Measurements from ENCODE around the gene CHST10.
"Not testable (repeated sequence)": the region's sequence is repeated elsewhere in the genome, so short reads cannot be mapped to it uniquely, and the experiment has no call there.

CHST10 gene, protein sequence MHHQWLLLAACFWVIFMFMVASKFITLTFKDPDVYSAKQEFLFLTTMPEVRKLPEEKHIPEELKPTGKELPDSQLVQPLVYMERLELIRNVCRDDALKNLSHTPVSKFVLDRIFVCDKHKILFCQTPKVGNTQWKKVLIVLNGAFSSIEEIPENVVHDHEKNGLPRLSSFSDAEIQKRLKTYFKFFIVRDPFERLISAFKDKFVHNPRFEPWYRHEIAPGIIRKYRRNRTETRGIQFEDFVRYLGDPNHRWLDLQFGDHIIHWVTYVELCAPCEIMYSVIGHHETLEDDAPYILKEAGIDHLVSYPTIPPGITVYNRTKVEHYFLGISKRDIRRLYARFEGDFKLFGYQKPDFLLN

DNA sequence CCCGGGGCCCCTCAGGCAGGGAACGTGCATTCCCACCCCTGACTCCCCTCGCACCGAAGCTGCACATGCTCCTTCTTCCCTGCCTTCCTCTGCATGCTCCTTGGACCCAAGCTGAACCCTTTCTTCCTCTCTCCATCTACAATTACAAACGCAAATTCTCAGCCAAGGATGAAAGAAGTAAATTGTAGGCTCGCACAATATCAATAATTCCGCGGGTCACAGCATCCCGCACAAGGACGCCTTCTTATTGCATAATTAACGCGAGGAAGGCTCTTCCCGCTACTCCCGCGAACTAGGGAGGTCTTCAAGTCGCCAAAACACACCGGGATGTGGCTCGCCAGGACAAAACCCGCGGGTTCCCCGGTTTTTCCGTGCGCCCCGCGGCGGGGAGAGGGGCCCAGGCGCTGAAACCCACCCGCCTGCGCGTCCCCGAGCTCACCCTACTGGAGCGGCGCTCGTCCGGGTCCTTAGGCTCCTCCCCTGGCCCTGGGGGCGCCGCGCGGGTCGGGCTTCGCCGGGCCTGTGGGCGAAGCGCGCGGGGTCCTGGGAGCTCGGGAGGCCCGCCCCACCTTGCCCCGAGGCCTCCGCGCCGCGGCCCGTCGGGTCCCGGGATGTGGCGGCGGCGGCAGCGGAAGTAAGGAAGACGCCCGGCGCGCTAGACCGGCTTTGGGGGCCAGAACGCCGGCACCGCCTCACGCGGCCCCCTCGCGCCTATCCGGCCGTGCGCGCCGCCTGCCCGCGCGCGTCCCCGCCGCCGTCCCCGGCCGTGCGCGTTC is at the start of gene CHST10:
Gene CHST10, minus strand, starts transcription at position 734 of the 776 bp plus-strand sequence. CDS start 10,993 bp downstream, outside the sequence.
- H3K4me3 ChIP-seq (ENCODE audit: low read depth, low read length) = peak within 1 kb of the TSS; percentile 77
- ChIA-PET POLR2A (no interaction called here), CTCF (interaction anchor here (0.6 to 2.3 kb wide), 4 partner anchors 11 to 157 kb away, joined by 3 to 9 read pairs (median 6); no protein-coding TSS in a partner anchor)
- TF ChIP-seq, protein P1, sequence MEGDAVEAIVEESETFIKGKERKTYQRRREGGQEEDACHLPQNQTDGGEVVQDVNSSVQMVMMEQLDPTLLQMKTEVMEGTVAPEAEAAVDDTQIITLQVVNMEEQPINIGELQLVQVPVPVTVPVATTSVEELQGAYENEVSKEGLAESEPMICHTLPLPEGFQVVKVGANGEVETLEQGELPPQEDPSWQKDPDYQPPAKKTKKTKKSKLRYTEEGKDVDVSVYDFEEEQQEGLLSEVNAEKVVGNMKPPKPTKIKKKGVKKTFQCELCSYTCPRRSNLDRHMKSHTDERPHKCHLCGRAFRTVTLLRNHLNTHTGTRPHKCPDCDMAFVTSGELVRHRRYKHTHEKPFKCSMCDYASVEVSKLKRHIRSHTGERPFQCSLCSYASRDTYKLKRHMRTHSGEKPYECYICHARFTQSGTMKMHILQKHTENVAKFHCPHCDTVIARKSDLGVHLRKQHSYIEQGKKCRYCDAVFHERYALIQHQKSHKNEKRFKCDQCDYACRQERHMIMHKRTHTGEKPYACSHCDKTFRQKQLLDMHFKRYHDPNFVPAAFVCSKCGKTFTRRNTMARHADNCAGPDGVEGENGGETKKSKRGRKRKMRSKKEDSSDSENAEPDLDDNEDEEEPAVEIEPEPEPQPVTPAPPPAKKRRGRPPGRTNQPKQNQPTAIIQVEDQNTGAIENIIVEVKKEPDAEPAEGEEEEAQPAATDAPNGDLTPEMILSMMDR (IDR thresholded peaks at IDR 0.05; ENCODE audit: insufficient read depth, low read length, missing control alignments) = no peak
- no peak for DNase-seq (ENCODE audit: low read depth, low spot score)

DNA sequence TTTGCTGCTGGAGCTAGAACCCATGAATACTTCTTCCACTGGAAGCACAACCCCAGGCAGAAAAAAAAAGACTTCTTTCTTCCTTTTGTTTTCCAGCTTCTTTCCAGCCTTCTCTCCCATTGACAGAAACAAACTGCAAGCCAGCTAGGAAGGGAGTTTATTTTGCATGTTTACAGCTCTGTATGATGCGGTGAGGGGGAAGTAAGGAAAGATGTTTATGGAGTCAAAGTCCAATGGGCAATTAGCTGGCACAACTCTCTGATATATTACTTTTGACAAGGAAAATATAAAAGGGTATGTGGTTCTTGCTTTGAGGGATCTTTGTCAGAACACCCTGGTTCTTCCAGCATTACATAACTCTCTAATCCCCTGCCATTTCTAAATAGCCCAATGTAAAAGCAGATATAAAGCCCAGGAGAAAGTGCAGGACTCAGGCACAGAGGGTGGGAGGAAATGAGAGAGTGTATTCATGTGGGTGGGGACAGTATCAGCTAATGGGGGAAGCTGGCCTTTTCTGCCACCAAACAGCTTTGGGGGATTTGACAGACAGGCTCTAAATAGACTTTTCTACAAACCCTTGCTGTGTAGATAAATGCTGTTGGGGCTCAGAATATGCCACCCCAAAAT is 43.5 kb upstream of the CHST10 start:
- DNase-seq (ENCODE audit: low read depth, low spot score) = no peak
- TF ChIP-seq, protein P1 (IDR thresholded peaks at IDR 0.05; ENCODE audit: insufficient read depth, low read length, missing control alignments) = no peak
- H3K4me3 ChIP-seq (ENCODE audit: low read depth, low read length) = no peak overlapping the region
- CTCF ChIA-PET = no interaction called here
- POLR2A ChIA-PET = no interaction called here

GRCh38 chr2:100456357-100456756 is 38.9 kb upstream of the CHST10 start:
- POLR2A ChIA-PET; DNase-seq (ENCODE audit: low read depth, low spot score); CTCF ChIA-PET; H3K4me3 ChIP-seq (ENCODE audit: low read depth, low read length): not testable (repeated sequence)

- POLR2A ChIA-PET = no interaction called here
- TF ChIP-seq, protein P1 (IDR thresholded peaks at IDR 0.05; ENCODE audit: insufficient read depth, low read length, missing control alignments) = no peak
- DNase-seq (ENCODE audit: low read depth, low spot score) = no peak
- H3K4me3 ChIP-seq (ENCODE audit: low read depth, low read length) = no peak overlapping the region
- CTCF ChIA-PET = no interaction called here
Observed at GRCh38 chr2:100453853-100454252, 36.4 kb upstream of the CHST10 start.

- no peak overlapping the region for H3K4me3 ChIP-seq (ENCODE audit: low read depth, low read length)
- TF ChIP-seq, protein P1 (IDR thresholded peaks at IDR 0.05; ENCODE audit: insufficient read depth, low read length, missing control alignments) = no peak
- ChIA-PET CTCF (no interaction called here), POLR2A (no interaction called here)
- DNase-seq (ENCODE audit: low read depth, low spot score) = no peak
Observed at GRCh38 chr2:100451734-100452133, 34.3 kb upstream of the CHST10 start.

DNA sequence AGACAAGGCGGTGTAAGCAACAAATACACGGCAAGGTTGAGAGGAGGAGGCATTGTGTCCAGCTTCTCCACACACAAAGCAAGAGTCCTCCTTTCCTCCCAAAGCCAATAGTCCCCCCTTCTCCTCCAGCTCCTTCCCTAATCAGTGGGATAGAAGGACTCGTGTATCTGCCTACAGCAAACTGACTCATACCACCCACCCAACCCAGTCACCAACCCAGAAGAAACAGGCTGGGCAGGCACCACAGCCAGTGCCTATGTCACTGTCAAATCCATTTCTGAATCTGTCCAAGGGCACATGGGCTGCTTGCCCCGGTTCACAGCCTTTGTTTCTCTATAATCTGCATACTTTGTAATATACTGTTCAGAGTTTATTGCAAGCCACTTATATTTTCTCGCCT is 33.6 kb upstream of the CHST10 start:
- H3K4me3 ChIP-seq (ENCODE audit: low read depth, low read length) = no peak overlapping the region
- no peak for DNase-seq (ENCODE audit: low read depth, low spot score)
- ChIA-PET CTCF (interaction anchor here (0.9 kb wide), 1 partner anchor 70 kb away, joined by 3 read pairs; no protein-coding TSS in a partner anchor), POLR2A (no interaction called here)
- TF ChIP-seq, protein P1 (IDR thresholded peaks at IDR 0.05; ENCODE audit: insufficient read depth, low read length, missing control alignments) = no peak
